Right renal cortex interstitium (tissue), 3 donors: ENCODE measurements around the gene TMEM89. TPM values are rescaled to one million over a fixed set of nuclear protein-coding genes. Genes with fewer than 3 reads are reported as not detected.

Source experiments
- DNase-seq, 3 donors: peaks; one replicate each; pipeline ENCODE4 v3.0.0-alpha.2; 2013; ENCODE audit warnings: low read depth in 3 of 3, low spot score in 2 of 3
- polyA plus RNA-seq, 3 donors: library from polyadenylated mRNA; unstranded; fragments of 120-200 nt; gene quantifications; one replicate each; pipeline ENCODE4 v1.2.1, GENCODE V29; 2013; ENCODE audit not compliant: insufficient read length in 3 of 3

The TMEM89 gene
- polyA plus RNA-seq, 3 donors, result not detected

DNA sequence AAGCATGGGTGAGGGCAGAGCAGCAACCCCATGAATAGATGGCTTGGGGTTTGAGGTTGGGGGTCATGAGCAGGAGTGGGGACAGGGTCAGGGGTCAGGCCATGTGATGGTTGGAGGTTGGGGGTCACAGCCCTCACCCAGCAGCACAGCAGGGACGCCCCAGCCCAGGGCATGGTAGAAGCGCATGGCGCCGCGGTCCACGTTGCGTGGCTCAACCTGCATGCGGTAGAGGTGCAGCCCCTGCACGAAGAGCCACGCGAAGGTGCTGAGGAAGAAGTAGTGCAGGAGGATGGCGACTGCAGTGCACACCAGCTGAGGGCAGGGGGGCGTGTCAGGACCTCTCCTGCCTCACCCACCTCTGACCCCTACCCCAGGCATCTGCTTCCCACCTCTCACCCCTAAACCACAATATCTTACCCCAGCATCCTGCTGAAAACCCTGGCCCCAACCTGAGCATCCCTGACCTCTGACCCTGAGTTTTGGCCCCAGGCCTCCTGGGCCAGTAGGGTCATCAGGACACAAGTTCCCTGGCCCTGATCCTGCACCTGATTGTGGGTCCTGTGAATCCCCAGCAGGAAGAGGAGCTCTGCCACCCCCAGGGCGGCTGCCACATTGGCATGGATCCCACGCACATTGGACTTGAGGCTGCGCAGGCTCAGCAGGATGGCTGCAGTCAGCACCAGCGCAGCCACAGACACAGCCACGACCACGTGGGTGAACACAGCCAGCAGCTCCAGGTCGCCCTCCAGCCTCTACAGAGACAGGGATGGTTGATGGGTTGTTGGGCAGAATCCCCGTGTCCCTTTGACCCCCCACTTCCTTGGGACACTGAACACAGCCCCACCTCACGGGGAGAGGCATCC, 23.6 kb upstream of the TMEM89 start:
- DNase-seq, result no peak

DNA sequence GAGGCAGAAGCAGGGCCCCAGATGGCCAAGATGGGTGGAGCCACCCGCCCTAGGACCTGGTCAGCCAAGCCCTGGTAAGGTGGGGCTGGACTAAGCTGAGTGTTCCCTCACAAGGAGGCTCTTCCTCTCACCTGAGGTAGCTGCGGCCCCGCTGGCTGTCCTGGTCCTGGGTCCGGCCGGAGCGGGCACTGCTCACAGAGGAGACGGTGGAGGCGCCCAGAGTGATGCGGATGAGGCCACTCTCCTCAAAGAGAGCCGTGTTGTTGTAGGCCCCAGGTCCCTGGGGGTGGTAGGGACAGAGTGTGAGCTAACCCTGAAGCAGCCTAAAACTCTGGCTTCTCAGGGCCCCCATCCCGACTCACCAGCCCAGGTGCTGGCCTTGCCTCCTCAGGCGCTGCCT, 21.0 kb upstream of the TMEM89 start:
- no peak for DNase-seq

- DNase-seq, result no peak
Measured at GRCh38 chr3:48641396-48641795, 19.8 kb upstream of the TMEM89 start.

DNA sequence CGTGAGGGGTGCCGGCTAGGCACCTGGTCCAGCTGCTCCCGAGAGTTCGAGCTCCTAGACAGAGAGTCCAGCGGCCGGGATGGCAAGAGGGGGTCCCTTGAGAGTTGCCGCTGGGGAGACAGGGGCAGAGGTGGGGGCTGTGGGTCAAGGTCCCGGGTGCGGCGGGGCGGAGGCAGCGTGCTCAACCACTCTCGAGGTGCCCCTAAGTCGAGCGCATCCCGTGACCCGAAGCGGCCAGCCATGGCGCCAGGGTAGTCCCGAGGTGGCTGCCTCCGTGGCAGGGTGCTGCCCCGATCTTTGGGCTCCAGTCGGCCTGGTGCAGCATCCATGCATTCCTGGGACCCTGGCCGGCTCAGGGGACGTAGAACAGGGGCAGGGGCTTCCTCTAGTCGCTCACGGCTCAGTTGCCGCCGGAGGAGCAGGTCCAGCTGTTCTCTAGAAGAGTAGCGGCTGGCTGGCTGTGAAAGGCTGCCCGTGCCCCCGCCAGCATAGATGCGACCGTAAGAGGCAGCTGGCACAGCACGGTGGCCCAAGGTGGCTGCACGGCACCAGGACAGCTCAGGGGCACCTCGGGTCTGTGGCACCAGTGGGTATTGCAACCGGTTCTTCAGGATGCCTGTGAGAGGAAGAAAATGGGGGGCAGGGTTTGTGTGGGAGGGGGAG, 18.5 kb upstream of the TMEM89 start:
- no peak for DNase-seq

DNA sequence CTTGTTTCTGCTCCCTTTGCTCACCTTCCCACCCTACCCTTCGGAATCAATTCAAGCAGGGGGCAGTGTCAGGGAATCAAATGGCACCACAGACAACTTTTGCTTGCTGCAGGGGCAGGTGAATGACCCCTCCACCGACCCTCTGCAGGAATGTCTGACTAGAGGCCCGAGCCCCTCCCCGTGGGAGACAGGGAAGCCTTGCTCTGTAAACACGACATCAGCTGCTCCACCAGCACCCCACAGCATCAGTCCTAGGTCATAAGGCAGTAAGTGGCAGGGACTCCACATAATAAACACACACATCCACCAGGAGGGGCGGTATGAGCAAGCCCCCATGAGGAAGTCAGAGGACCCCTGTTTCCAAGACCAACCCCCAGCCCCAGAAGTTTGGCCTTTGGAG, 15.7 kb upstream of the TMEM89 start:
- DNase-seq, result no peak

- DNase-seq, result no peak
Measured at GRCh38 chr3:48636149-48636655, 14.6 kb upstream of the TMEM89 start.

DNA sequence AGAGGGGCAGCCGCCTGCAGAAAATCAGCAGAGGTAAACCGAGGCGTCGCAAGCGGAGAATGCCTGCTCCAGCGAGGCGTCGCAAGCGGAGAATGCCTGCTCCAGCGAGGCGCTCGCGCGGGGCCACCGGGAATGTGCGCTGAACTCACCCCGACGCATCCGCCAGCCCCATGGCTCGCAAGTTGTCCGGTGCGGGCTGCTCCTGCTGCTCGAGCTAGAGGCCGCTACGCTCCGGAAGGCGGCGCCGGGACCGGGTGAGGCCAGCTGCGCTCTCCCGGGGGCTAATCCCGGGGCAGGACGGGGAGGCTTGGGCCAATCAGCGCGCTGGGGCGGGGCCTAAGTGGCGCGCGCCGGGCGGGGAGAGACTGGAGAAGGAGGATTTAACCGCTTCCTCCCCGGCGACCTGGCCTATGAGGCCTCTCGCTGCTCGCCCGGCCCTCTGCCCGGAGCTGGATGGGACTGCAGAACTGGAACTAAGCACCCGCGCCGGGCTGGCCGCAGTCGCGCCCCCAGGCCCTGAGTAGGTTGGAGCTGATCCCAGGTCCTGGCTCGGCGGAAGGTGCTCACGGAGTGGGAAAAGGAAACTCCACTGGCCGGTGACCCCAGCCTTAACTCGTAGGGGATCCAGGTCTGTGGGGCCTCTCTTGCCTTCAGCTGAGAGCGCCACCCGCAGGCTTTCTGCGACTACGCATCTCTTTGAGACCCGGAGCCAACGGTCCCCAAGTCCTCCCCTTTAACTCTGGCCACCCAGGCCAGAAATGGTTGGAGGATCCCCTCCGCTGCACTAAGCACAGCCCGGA, 13.9 kb upstream of the TMEM89 start, which contains the start of gene SLC26A6:
Gene SLC26A6, minus strand, starts transcription at position 240 of the 800 bp plus-strand sequence. Its CDS starts 68 bp downstream, at position 172.
- DNase-seq, result peak; percentile 72 to 94 (median 90)

- DNase-seq, result no peak
Measured at GRCh38 chr3:48634661-48635221, 13.2 kb upstream of the TMEM89 start.

DNA sequence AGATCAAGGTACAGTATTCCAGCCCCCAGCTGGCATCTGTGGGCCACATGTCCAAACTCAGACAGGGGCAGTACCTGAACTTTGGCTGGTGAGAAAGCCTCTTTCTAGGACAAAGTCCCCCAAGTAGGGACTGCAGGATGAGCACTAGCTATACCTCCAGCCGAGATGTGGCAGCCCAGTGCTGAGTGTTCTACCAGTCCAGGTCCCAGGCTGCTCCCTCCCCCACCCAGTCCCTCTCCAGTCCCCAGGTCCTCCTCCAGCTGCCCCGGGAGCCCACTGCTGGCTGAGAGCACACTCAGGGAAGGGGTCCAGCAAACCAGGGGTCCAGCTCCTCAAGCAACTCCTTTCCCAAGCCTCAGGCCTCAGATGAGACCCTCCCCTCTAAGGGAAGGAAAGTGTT, 12.2 kb upstream of the TMEM89 start:
- no peak for DNase-seq

DNA sequence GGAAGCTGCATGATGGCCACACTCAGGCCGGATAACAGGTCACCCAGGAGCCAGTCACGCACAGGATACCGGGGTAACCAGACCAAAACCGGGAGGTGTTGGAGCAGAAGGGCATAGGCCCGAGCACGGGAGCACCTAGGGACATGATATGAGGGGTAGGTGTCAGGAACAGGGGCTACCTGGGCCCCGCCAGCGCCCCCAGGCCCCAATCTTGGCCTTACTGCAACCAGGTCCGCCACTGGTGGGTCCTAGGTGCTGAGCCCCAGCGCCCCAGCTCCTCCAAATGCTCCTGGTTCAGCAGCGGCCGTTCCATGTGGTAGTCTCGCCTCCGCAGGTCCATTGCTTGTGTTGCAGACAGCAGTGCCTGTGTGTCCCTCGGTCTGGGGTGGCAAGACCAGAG, 11.7 kb upstream of the TMEM89 start:
- DNase-seq, result no peak

GRCh38 chr3:48631516-48632448, 10.2 kb upstream of the TMEM89 start:
- DNase-seq, result no peak

DNA sequence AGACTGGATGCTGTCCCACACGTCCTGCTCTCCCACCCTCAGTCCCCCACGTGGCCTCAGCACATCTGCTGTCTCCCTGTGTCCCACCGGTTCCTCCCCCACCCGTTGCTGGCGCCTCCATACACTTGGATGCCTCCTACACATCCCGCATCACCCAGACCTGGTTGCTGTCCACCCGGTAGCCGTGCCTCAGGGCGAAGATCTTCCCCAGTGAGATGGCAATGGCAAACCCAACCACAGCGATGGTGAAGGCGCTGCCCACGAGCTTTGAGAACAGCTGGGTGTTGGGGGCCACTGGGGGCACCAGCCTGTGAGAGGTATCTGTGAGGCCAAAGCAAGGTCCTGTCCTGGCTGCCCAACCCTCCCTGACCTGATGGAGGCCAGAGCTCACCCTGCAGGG, 9.3 kb upstream of the TMEM89 start:
- DNase-seq, result no peak

GRCh38 chr3:48630407-48630806, 8.8 kb upstream of the TMEM89 start:
- no peak for DNase-seq

DNA sequence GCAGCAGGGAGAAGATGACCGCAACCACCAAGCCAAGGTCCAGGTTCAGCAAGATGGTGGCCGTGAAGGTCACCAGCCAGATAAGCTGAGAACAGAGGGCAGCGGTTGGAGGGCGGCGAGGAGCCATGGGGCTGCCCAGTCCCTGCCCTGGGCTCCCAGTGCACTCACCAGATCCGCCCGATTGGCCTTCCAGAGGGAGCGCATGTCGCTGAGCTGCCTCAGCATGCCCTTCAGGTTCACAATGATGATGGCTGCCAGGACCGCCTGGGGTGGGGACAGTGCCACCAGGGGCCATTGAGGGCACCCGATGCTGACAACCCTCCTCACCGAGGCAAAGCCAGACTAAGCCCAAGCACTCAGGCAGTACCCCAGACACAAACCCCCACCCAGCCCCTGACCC, 8.3 kb upstream of the TMEM89 start:
- DNase-seq, result no peak

GRCh38 chr3:48628277-48629017, 6.9 kb upstream of the TMEM89 start:
- DNase-seq, result no peak

GRCh38 chr3:48625600-48625999, 4.0 kb upstream of the TMEM89 start:
- no peak for DNase-seq

DNA sequence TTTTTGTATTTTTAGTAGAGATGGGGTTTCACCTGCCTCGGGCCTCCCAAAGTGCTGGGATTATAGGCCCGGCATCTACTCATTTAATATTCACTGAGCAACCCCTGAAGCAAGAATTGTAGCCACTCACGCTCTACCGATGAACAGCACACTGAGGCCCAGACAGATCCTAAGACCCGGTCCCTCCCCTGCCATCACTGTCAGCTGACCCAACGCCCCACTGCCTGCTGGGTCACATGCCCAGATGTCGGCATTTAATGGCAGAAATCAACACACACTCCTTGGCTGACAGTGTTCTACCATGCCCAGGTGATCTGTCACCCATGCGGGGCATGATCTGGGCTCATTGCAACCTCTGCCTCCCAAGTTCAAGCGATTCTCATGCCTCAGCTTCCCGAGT, 3.2 kb upstream of the TMEM89 start:
- DNase-seq, result no peak

GRCh38 chr3:48623851-48624547, 2.4 kb upstream of the TMEM89 start:
- DNase-seq, result no peak
